ENCODE measurements around the gene TRIM23.

Gene TRIM23

GRCh38 chr5:65566505-65566904, 57.6 kb downstream of the TRIM23 start:
- TF ChIP-seq CTCF (IDR thresholded peaks at IDR 0.05; ENCODE audit: low read length, missing control alignments), result no peak
- DNase-seq (ENCODE audit: low read depth), result no peak

DNA sequence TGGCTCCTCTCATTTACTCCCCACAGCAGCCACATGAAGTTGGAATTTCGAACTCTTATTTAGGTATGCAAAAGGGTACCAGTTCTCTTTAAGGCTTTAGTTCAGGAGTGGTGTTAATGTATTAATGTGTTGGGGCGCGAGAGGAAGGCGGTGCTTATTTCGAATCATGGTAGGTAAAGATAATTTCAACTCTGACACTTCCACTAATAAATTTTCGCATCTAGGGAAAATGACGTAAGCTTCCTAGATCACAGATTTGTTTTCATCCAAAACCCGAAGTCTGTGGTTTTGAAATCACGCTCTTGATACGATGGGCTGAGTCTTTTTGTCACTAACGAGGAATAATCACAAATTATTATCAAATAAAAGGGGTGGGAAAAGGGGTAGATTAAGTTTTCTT, 60.4 kb downstream of the TRIM23 start:
- H3K4me3 ChIP-seq (replicated peaks; ENCODE audit: low read depth, low read length), result peak overlapping the region; percentile 97
- peak; percentile 16 for DNase-seq (ENCODE audit: low read depth)
- no peak for TF ChIP-seq CTCF (IDR thresholded peaks at IDR 0.05; ENCODE audit: low read length, missing control alignments)

More at GRCh38 chr5:65566505-65566904, 57.6 kb downstream of the TRIM23 start:
- no peak overlapping the region for H3K4me3 ChIP-seq (replicated peaks; ENCODE audit: low read depth, low read length)

GRCh38 chr5:65562731-65563701, 61.1 kb downstream of the TRIM23 start, which contains the start of the genes CENPK and PPWD1:
CENPK (minus strand) TSS chr5:65563168; CDS start chr5:65554907, 8,261 bp downstream.
PPWD1 (plus strand) TSS chr5:65563296; CDS start chr5:65563311, 15 bp downstream.
- peak within 1 kb of the TSS; percentile 97 for H3K4me3 ChIP-seq (replicated peaks; ENCODE audit: low read depth, low read length)
- peak; percentile 96 for DNase-seq (ENCODE audit: low read depth)
- no peak for TF ChIP-seq CTCF (IDR thresholded peaks at IDR 0.05; ENCODE audit: low read length, missing control alignments)

- DNase-seq (ENCODE audit: low read depth), result no peak
- TF ChIP-seq CTCF (IDR thresholded peaks at IDR 0.05; ENCODE audit: low read length, missing control alignments), result no peak
These were observed 67.4 kb downstream of the TRIM23 start for GRCh38 chr5:65556718-65557117.

DNA sequence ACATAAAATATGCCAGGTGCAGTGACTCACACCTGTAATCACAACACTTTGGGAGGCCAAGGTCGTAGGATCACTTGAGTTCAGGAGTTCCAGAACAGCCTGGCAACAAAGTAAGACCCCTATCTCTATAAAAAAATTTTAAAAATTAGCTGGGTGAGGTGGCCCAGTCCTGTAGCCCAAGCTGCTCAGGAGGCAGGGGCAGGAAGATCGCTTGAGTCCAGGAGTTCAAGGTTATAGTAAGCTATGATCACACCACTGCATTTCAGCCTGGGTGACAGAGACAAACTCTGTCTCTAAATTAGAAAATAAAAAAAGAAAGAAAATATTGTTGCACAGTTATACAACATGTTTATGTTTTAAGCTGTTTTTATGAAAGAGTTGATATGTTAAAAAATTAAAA, 68.0 kb downstream of the TRIM23 start:
- no peak for DNase-seq (ENCODE audit: low read depth)
- TF ChIP-seq CTCF (IDR thresholded peaks at IDR 0.05; ENCODE audit: low read length, missing control alignments), result no peak
- H3K4me3 ChIP-seq (replicated peaks; ENCODE audit: low read depth, low read length), result no peak overlapping the region

More at GRCh38 chr5:65556718-65557117, 67.4 kb downstream of the TRIM23 start:
- no peak overlapping the region for H3K4me3 ChIP-seq (replicated peaks; ENCODE audit: low read depth, low read length)

GRCh38 chr5:65555287-65555686, 68.8 kb downstream of the TRIM23 start:
- peak; percentile 60 for DNase-seq (ENCODE audit: low read depth)
- no peak overlapping the region for H3K4me3 ChIP-seq (replicated peaks; ENCODE audit: low read depth, low read length)
- TF ChIP-seq CTCF (IDR thresholded peaks at IDR 0.05; ENCODE audit: low read length, missing control alignments), result no peak

Measured in fibroblast of pulmonary artery (primary cell).